GM21423 (cell line): ENCODE results near the gene PARG.
"Not testable (repeated sequence)": the region's sequence is repeated elsewhere in the genome, so short reads cannot be mapped to it uniquely, and the experiment has no call there.

Source experiments
- ATAC-seq: cut with Tn5 transposase; IDR thresholded peaks from one replicate; pipeline ENCODE4 v1.9.1; 2021; ENCODE audit warnings: mild to moderate bottlenecking, moderate library complexity; ENCODE audit not compliant: unreplicated experiment

Gene PARG

GRCh38 chr10:49831352-49832035, 110.3 kb downstream of the PARG start:
- ATAC-seq, result no peak

GRCh38 chr10:49830846-49831245, 111.0 kb downstream of the PARG start:
- ATAC-seq, result no peak

- ATAC-seq, result no peak
Observed at GRCh38 chr10:49830016-49830415, 111.8 kb downstream of the PARG start.

GRCh38 chr10:49827297-49827696, 114.5 kb downstream of the PARG start:
- no peak for ATAC-seq

- ATAC-seq, result no peak
Observed at GRCh38 chr10:49819234-49819958, 122.4 kb downstream of the PARG start.

GRCh38 chr10:49817845-49818244, 124.0 kb downstream of the PARG start:
- no peak for ATAC-seq

- ATAC-seq, result no peak
Observed at GRCh38 chr10:49803988-49804387, 137.8 kb downstream of the PARG start.

GRCh38 chr10:49798275-49798674, 143.6 kb downstream of the PARG start:
- no peak for ATAC-seq

- ATAC-seq, result no peak
Observed at GRCh38 chr10:49791100-49791499, 150.7 kb downstream of the PARG start.

GRCh38 chr10:49784681-49785080, 157.1 kb downstream of the PARG start:
- no peak for ATAC-seq

GRCh38 chr10:49783645-49784044, 158.2 kb downstream of the PARG start:
- no peak for ATAC-seq

GRCh38 chr10:49781247-49781646, 160.6 kb downstream of the PARG start:
- ATAC-seq, result no peak

GRCh38 chr10:49778197-49778596, 163.6 kb downstream of the PARG start:
- ATAC-seq, result no peak

- no peak for ATAC-seq
Observed at GRCh38 chr10:49776851-49777250, 165.0 kb downstream of the PARG start.

GRCh38 chr10:49775014-49775413, 166.8 kb downstream of the PARG start:
- ATAC-seq, result no peak

- ATAC-seq, result not testable (repeated sequence)
Observed at GRCh38 chr10:49772944-49773343, 168.9 kb downstream of the PARG start.

- ATAC-seq, result not testable (repeated sequence)
Observed at GRCh38 chr10:49771046-49771445, 170.8 kb downstream of the PARG start.

GRCh38 chr10:49769692-49770091, 172.1 kb downstream of the PARG start:
- no peak for ATAC-seq

- no peak for ATAC-seq
Observed at GRCh38 chr10:49768731-49769130, 173.1 kb downstream of the PARG start.

GRCh38 chr10:49768329-49768728, 173.5 kb downstream of the PARG start:
- no peak for ATAC-seq
